Embryonic facial prominence (tissue), 1 donor: ENCODE measurements around the gene TLR1.
"Not testable (repeated sequence)": the region's sequence is repeated elsewhere in the genome, so short reads cannot be mapped to it uniquely, and the experiment has no call there.

Experiments
- DNase-seq: peaks from one replicate; pipeline ENCODE4 v3.0.0-alpha.2; 2016; ENCODE audit errors: extremely low spot score

Gene TLR1

GRCh38 chr4:38804654-38805295 lies at the start of gene TLR1:
TSS of gene TLR1 (minus strand) at chr4:38804791. CDS start at chr4:38798831, 5,960 bp downstream.
- DNase-seq, result peak; percentile 36

GRCh38 chr4:38846015-38846414 lies 41.4 kb upstream of the TLR1 start:
- no peak for DNase-seq

GRCh38 chr4:38842994-38843393 lies 38.4 kb upstream of the TLR1 start:
- no peak for DNase-seq

GRCh38 chr4:38837849-38838248 lies 33.3 kb upstream of the TLR1 start:
- DNase-seq, result no peak

GRCh38 chr4:38837334-38837733 lies 32.7 kb upstream of the TLR1 start:
- DNase-seq, result no peak

GRCh38 chr4:38834570-38834969 lies 30.0 kb upstream of the TLR1 start:
- DNase-seq, result no peak

GRCh38 chr4:38832624-38833528 lies 28.3 kb upstream of the TLR1 start:
- DNase-seq, result no peak

GRCh38 chr4:38832206-38832605 lies 27.6 kb upstream of the TLR1 start:
- DNase-seq, result no peak

GRCh38 chr4:38831653-38832052 lies 27.1 kb upstream of the TLR1 start:
- DNase-seq, result no peak

- DNase-seq, result no peak
Measured at GRCh38 chr4:38829237-38829636, 24.6 kb upstream of the TLR1 start.

GRCh38 chr4:38823766-38824165 lies 19.2 kb upstream of the TLR1 start:
- DNase-seq, result no peak

GRCh38 chr4:38822748-38823303 lies 18.2 kb upstream of the TLR1 start:
- no peak for DNase-seq

- DNase-seq, result no peak
Measured at GRCh38 chr4:38821739-38822138, 17.1 kb upstream of the TLR1 start.

GRCh38 chr4:38820329-38821061 lies 15.9 kb upstream of the TLR1 start:
- DNase-seq, result no peak

GRCh38 chr4:38819569-38819968 lies 15.0 kb upstream of the TLR1 start:
- no peak for DNase-seq

GRCh38 chr4:38818441-38818976 lies 13.9 kb upstream of the TLR1 start:
- no peak for DNase-seq

GRCh38 chr4:38815885-38816782 lies 11.5 kb upstream of the TLR1 start:
- no peak for DNase-seq

GRCh38 chr4:38814386-38814785 lies 9.8 kb upstream of the TLR1 start:
- DNase-seq, result no peak

- no peak for DNase-seq
Measured at GRCh38 chr4:38811297-38811696, 6.7 kb upstream of the TLR1 start.

GRCh38 chr4:38807462-38807861 lies 2.9 kb upstream of the TLR1 start:
- not testable (repeated sequence) for DNase-seq

- not testable (repeated sequence) for DNase-seq
Measured at GRCh38 chr4:38806251-38806650, 1.7 kb upstream of the TLR1 start.
